H9 (cell line): ENCODE measurements around the gene LSM7. TPM values are rescaled to one million over a fixed set of nuclear protein-coding genes. Genes with fewer than 3 reads are reported as not detected.

Experiments
- DNase-seq: peaks from one replicate; pipeline ENCODE4 v3.0.0-alpha.2; 2017
- H2AFZ ChIP-seq: one replicate; pipeline ENCODE4 v1.6.1; 2013; ENCODE audit warnings: mild to moderate bottlenecking, low read length, control low read depth, moderate library complexity
- H2AK5ac ChIP-seq: 2 replicates; pipeline ENCODE4 v1.6.1; 2013; ENCODE audit warnings: low read length, control low read depth, mixed read lengths; ENCODE audit not compliant: insufficient read length
- H2BK120ac ChIP-seq: one replicate; pipeline ENCODE4 v1.6.1; 2013; ENCODE audit warnings: low read depth, mild to moderate bottlenecking, low read length, control low read depth, inconsistent platforms; ENCODE audit not compliant: poor library complexity, severe bottlenecking
- H2BK12ac ChIP-seq: 2 replicates; pipeline ENCODE4 v1.6.1; 2013; ENCODE audit warnings: low read length, control low read depth, mixed read lengths, low read depth; ENCODE audit not compliant: insufficient read length
- H2BK15ac ChIP-seq: 2 replicates; pipeline ENCODE4 v1.6.1; 2013; ENCODE audit warnings: low read depth, low read length, control low read depth
- H2BK20ac ChIP-seq: one replicate; pipeline ENCODE4 v1.6.1; 2013; ENCODE audit warnings: low read depth, mild to moderate bottlenecking, low read length, control low read depth, inconsistent platforms; ENCODE audit not compliant: poor library complexity, severe bottlenecking
- H2BK5ac ChIP-seq: 2 replicates; pipeline ENCODE4 v1.6.1; 2013; ENCODE audit warnings: low read length, control low read depth, mixed read lengths; ENCODE audit not compliant: insufficient read length
- H3K14ac ChIP-seq: 2 replicates; pipeline ENCODE4 v1.6.1; 2013; ENCODE audit warnings: low read length, control low read depth; ENCODE audit not compliant: insufficient read depth
- H3K18ac ChIP-seq: 2 replicates; pipeline ENCODE4 v1.6.1; 2013; ENCODE audit warnings: low read depth, mild to moderate bottlenecking, mixed read lengths, low read length, control low read depth; ENCODE audit not compliant: insufficient read length
- H3K23ac ChIP-seq: 2 replicates; pipeline ENCODE4 v1.6.1; 2013; ENCODE audit warnings: low read length, control low read depth, mixed read lengths, low read depth; ENCODE audit not compliant: insufficient read length
- H3K23me2 ChIP-seq: 2 replicates; pipeline ENCODE4 v1.6.1; 2013; ENCODE audit warnings: low read depth, mild to moderate bottlenecking, mixed read lengths, low read length, control low read depth; ENCODE audit not compliant: insufficient read length, poor library complexity, severe bottlenecking
- H3K27ac ChIP-seq: 2 replicates; pipeline ENCODE4 v1.5.1; 2013; ENCODE audit warnings: low read length, control low read depth, mixed read lengths, low read depth; ENCODE audit not compliant: insufficient read length
- H3K27me3 ChIP-seq: 2 replicates; pipeline ENCODE4 v1.6.1; 2013; ENCODE audit warnings: low read length, control low read depth, inconsistent platforms; ENCODE audit not compliant: insufficient read depth
- H3K4ac ChIP-seq: 2 replicates; pipeline ENCODE4 v1.6.1; 2013; ENCODE audit warnings: low read depth, mild to moderate bottlenecking, control low read depth, inconsistent platforms, low read length, moderate library complexity
- H3K4me1 ChIP-seq: 2 replicates; pipeline ENCODE4 v1.6.1; 2013; ENCODE audit warnings: low read length, control low read depth, inconsistent platforms; ENCODE audit not compliant: insufficient read depth
- H3K4me2 ChIP-seq: 2 replicates; pipeline ENCODE4 v1.6.1; 2013; ENCODE audit warnings: low read length, control low read depth, mixed read lengths; ENCODE audit not compliant: insufficient read length, insufficient read depth
- H3K56ac ChIP-seq: 2 replicates; pipeline ENCODE4 v1.6.1; 2013; ENCODE audit warnings: low read depth, mild to moderate bottlenecking, mixed read lengths, low read length, control low read depth; ENCODE audit not compliant: insufficient read length
- H3K79me1 ChIP-seq: 2 replicates; pipeline ENCODE4 v1.6.1; 2013; ENCODE audit warnings: low read depth, mild to moderate bottlenecking, moderate library complexity, low read length, control low read depth, inconsistent platforms; ENCODE audit not compliant: insufficient read depth, poor library complexity, severe bottlenecking
- H3K79me2 ChIP-seq: 2 replicates; pipeline ENCODE4 v1.6.1; 2013; ENCODE audit warnings: low read length, control low read depth, inconsistent platforms; ENCODE audit not compliant: insufficient read depth
- H3K9ac ChIP-seq: 2 replicates; pipeline ENCODE4 v1.6.1; 2013; ENCODE audit warnings: low read length, control low read depth, mixed read lengths; ENCODE audit not compliant: insufficient read length; ENCODE audit errors: extremely low read depth
- H3K9me3 ChIP-seq: one replicate; pipeline ENCODE4 v1.6.1; 2013; ENCODE audit warnings: low read depth, low read length, inconsistent platforms; ENCODE audit not compliant: control insufficient read depth
- H3T11ph ChIP-seq: one replicate; pipeline ENCODE4 v1.6.1; 2013; ENCODE audit warnings: mild to moderate bottlenecking, low read length, control low read depth, inconsistent platforms
- H4K20me1 ChIP-seq: one replicate; pipeline ENCODE4 v1.6.1; 2013; ENCODE audit not compliant: control insufficient read depth, insufficient read length, insufficient read depth
- H4K5ac ChIP-seq: 2 replicates; pipeline ENCODE4 v1.6.1; 2013; ENCODE audit warnings: low read depth, mild to moderate bottlenecking, mixed read lengths, low read length, control low read depth; ENCODE audit not compliant: insufficient read length
- H4K8ac ChIP-seq: replicated peaks from 2 replicates; pipeline ENCODE4 v1.6.1; 2013; ENCODE audit warnings: low read length, control low read depth, mixed read lengths, low read depth; ENCODE audit not compliant: insufficient read length
- H4K91ac ChIP-seq: 2 replicates; pipeline ENCODE4 v1.6.1; 2013; ENCODE audit warnings: low read depth, mild to moderate bottlenecking, moderate library complexity, mixed read lengths, low read length, control low read depth; ENCODE audit not compliant: insufficient read length
- H3K27ac Mint-ChIP-seq, 3 experiments: 2 replicates in 2 of 3; 3 replicates in 1 of 3; pipeline ENCODE4 v1.8.0; 2020 to 2021; ENCODE audit warnings: mixed read lengths in 3 of 3, mild to moderate bottlenecking in 1 of 3, moderate library complexity in 1 of 3
- H3K27me3 Mint-ChIP-seq: 2 replicates; pipeline ENCODE4 v1.8.0; 2021; ENCODE audit warnings: low read depth, mild to moderate bottlenecking, moderate library complexity, mixed read lengths
- H3K36me3 Mint-ChIP-seq, 3 experiments: 2 replicates in 2 of 3; 3 replicates in 1 of 3; pipeline ENCODE4 v1.8.0; 2020 to 2021; ENCODE audit warnings: low read depth in 3 of 3, mixed read lengths in 3 of 3; ENCODE audit not compliant: insufficient read depth in 1 of 3
- H3K4me1 Mint-ChIP-seq, 2 experiments: 2 replicates each; pipeline ENCODE4 v1.8.0; 2020; ENCODE audit warnings: mixed read lengths in 2 of 2
- H3K4me3 Mint-ChIP-seq, 2 experiments: 2 replicates in 1 of 2; 3 replicates in 1 of 2; pipeline ENCODE4 v1.8.0; 2020 to 2021; ENCODE audit warnings: mild to moderate bottlenecking in 2 of 2, mixed read lengths in 2 of 2, moderate library complexity in 1 of 2
- H3K9me3 Mint-ChIP-seq, 2 experiments: 2 replicates in 1 of 2; 3 replicates in 1 of 2; pipeline ENCODE4 v1.8.0; 2020; ENCODE audit warnings: mild to moderate bottlenecking in 2 of 2, mixed read lengths in 2 of 2, moderate library complexity in 1 of 2
- WGBS: extraction: QIAGEN DNeasy Blood & Tissue Kit; methylation state at CpG from one replicate; pipeline ENCODE4 v1.1.7; 2013; ENCODE audit warnings: missing lambda C conversion rate, low lambda C conversion rate, mixed read lengths; ENCODE audit not compliant: insufficient read length; ENCODE audit errors: extremely low coverage; 5-methylcytosine and 5-hydroxymethylcytosine counted together
- total RNA-seq: library from RNA; stranded (reverse); gene quantifications from 2 replicates; pipeline ENCODE4 v1.2.1, GENCODE V29; 2021
- TF ChIP-seq, protein P1 (sequence below): fragments of 200-600 bp; sonication (generic); conservative IDR thresholded peaks from 3 replicates; pipeline ENCODE4 v1.8.0; 2021; ENCODE audit warnings: antibody characterized with exemption, mild to moderate bottlenecking

LSM7 gene
- total RNA-seq, 1 experiment from 2014 or later: 187 TPM

DNA sequence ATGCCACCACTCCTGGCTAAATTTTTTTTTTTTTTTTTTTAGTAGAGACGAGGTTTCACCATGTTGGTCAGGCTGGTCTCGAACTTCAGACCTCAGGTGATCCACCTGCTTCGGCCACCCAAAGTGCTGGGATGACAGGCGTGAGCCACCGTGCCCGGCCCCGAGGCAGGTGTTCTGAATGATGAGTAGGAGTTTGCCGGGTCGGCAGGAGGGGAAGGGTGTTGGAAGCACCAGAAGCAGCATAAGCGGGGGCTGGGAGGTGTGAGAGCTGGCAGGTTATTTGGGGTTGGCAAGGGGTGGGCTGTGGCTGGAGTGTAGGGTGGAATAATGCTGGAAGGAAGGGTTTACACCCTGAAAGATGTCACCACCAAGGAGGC, 1.9 kb upstream of the LSM7 start:
- Histone ChIP-seq H3K27me3 (no peaks in the 10 kb centered on the region), H3T11ph (no peak overlapping the region), H2BK120ac (no peak overlapping the region), H3K23me2 (peaks cover 9% of the 10 kb centered on the region), H2BK20ac (no peak overlapping the region), H3K14ac (no peak overlapping the region; the same call in 1 of the 2 replicates), H2AK5ac (no peak overlapping the region), H4K8ac (no peak overlapping the region), H2BK12ac (no peak overlapping the region), H3K79me2 (peaks cover 5% of the 10 kb centered on the region; the same call in 1 of the 2 replicates), H3K18ac (no peak overlapping the region), H2BK15ac (no peak overlapping the region), H3K4ac (no peak overlapping the region), H3K4me1 (peaks cover 5% of the 10 kb centered on the region; the same call in 1 of the 2 replicates), H2AFZ (no peak overlapping the region), H3K23ac (no peak overlapping the region), H4K91ac (no peak overlapping the region), H3K56ac (no peak overlapping the region), H3K9me3 (no peaks in the 10 kb centered on the region), H2BK5ac (no peak overlapping the region), H3K9ac (no peak overlapping the region), H4K20me1 (peaks cover 5% of the 10 kb centered on the region), H3K79me1 (no peaks in the 10 kb centered on the region), H3K27ac (no peak overlapping the region), H4K5ac (no peak overlapping the region), H3K4me2 (no peak overlapping the region)
- TF ChIP-seq, protein P1, sequence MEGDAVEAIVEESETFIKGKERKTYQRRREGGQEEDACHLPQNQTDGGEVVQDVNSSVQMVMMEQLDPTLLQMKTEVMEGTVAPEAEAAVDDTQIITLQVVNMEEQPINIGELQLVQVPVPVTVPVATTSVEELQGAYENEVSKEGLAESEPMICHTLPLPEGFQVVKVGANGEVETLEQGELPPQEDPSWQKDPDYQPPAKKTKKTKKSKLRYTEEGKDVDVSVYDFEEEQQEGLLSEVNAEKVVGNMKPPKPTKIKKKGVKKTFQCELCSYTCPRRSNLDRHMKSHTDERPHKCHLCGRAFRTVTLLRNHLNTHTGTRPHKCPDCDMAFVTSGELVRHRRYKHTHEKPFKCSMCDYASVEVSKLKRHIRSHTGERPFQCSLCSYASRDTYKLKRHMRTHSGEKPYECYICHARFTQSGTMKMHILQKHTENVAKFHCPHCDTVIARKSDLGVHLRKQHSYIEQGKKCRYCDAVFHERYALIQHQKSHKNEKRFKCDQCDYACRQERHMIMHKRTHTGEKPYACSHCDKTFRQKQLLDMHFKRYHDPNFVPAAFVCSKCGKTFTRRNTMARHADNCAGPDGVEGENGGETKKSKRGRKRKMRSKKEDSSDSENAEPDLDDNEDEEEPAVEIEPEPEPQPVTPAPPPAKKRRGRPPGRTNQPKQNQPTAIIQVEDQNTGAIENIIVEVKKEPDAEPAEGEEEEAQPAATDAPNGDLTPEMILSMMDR: no peak
- no peaks in the 10 kb centered on the region; a peak in 2 of 5 replicates for H3K9me3 Mint-ChIP-seq
- H3K4me1 Mint-ChIP-seq: peaks cover 36 to 50% of the 10 kb centered on the region in 2 experiments
- H3K4me3 Mint-ChIP-seq: peak overlapping the region; percentile 43 to 67
- no peak for DNase-seq
- peaks cover 5 to 22% (median 19%) of the 10 kb centered on the region in 3 experiments for H3K36me3 Mint-ChIP-seq
- H3K27ac Mint-ChIP-seq: peak overlapping the region in 1 of 3 experiments; percentile 99; a peak in 2 of 7 replicates
- no CpG with 5 or more reads among the region's 10 CpGs for WGBS
- H3K27me3 Mint-ChIP-seq: peaks cover 1% of the 10 kb centered on the region; the same call in 1 of the 2 replicates
